Stimulated activated CD8-positive, alpha-beta memory T cell treated with anti-CD3 and anti-CD28 coated beads, Interleukin-4, amount 100 ng/mL, for 4 hours (primary cell): ENCODE results near the gene EIPR1.

Experiments used
- DNase-seq, 2 donors: peaks; one replicate each; pipeline ENCODE4 v3.0.0-alpha.2; 2020; ENCODE audit warnings: low read depth in 2 of 2, low spot score in 1 of 2

Gene EIPR1

GRCh38 chr2:3309496-3310355 lies 67.9 kb downstream of the EIPR1 start:
- DNase-seq: no peak

GRCh38 chr2:3307901-3308300 lies 69.7 kb downstream of the EIPR1 start:
- no peak for DNase-seq

- no peak for DNase-seq
Measured at GRCh38 chr2:3307236-3307635, 70.4 kb downstream of the EIPR1 start.

- no peak for DNase-seq
Measured at GRCh38 chr2:3305952-3306351, 71.7 kb downstream of the EIPR1 start.

GRCh38 chr2:3305431-3305830 lies 72.2 kb downstream of the EIPR1 start:
- DNase-seq: no peak

GRCh38 chr2:3303583-3304406 lies 73.8 kb downstream of the EIPR1 start:
- DNase-seq: peak; percentile 35 to 61

GRCh38 chr2:3302751-3303582 lies 74.7 kb downstream of the EIPR1 start:
- no peak for DNase-seq

GRCh38 chr2:3302421-3302750 lies 75.2 kb downstream of the EIPR1 start:
- DNase-seq: no peak

GRCh38 chr2:3301001-3301400 lies 76.6 kb downstream of the EIPR1 start:
- DNase-seq: no peak

GRCh38 chr2:3300224-3300995 lies 77.2 kb downstream of the EIPR1 start:
- DNase-seq: no peak

GRCh38 chr2:3299703-3300102 lies 77.9 kb downstream of the EIPR1 start:
- no peak for DNase-seq

- DNase-seq: no peak
Measured at GRCh38 chr2:3299130-3299529, 78.5 kb downstream of the EIPR1 start.

- no peak for DNase-seq
Measured at GRCh38 chr2:3298191-3298590, 79.4 kb downstream of the EIPR1 start.

GRCh38 chr2:3297523-3297922 lies 80.1 kb downstream of the EIPR1 start:
- no peak for DNase-seq

GRCh38 chr2:3296182-3296972 lies 81.2 kb downstream of the EIPR1 start:
- DNase-seq: no peak

- DNase-seq: no peak
Measured at GRCh38 chr2:3294493-3294892, 83.1 kb downstream of the EIPR1 start.

- DNase-seq: no peak
Measured at GRCh38 chr2:3294069-3294468, 83.5 kb downstream of the EIPR1 start.

- DNase-seq: no peak
Measured at GRCh38 chr2:3293221-3293620, 84.4 kb downstream of the EIPR1 start.

GRCh38 chr2:3292416-3292815 lies 85.2 kb downstream of the EIPR1 start:
- DNase-seq: no peak

- DNase-seq: no peak
Measured at GRCh38 chr2:3291750-3292149, 85.9 kb downstream of the EIPR1 start.
